A549 treated with Hydrocortisone at 1 μM for 4 hours (cell line): ENCODE measurements around the gene TRPM6. TPM values are rescaled to one million over a fixed set of nuclear protein-coding genes. Genes with fewer than 3 reads are reported as not detected.

Source experiments
- total RNA-seq: library from RNA; stranded (reverse); fragments of 200-300 nt; extraction: Qiagen RNA extraction; gene quantifications from 5 replicates; pipeline ENCODE4 v1.2.3, GENCODE V29; 2022

TRPM6 gene
- 1.7 to 2.5 TPM (median 1.8 TPM) in 5 replicates for total RNA-seq

GRCh38 chr9:74887041-74887980 is at the start of gene TRPM6:
Gene TRPM6 (minus strand): TSS chr9:74887921. CDS start chr9:74887856, 65 bp downstream.

Other genes with a start within 250 kb of the TRPM6 start
- 8.3 to 11.8 TPM (median 10.9 TPM) in 5 replicates for gene C9orf40, start 65.0 kb upstream of the TRPM6 start, total RNA-seq
- 11.1 to 15.5 TPM (median 12.4 TPM) in 5 replicates for gene CARNMT1, start 140.4 kb upstream of the TRPM6 start, total RNA-seq
- gene NMRK1, start 200.2 kb upstream of the TRPM6 start, total RNA-seq = 4.4 to 5.6 TPM (median 4.9 TPM) in 5 replicates
- 14.6 to 18.1 TPM (median 16.1 TPM) in 5 replicates for gene OSTF1, start 200.6 kb upstream of the TRPM6 start, total RNA-seq